HG03439 (cell line): Measurements from ENCODE around the gene SEMA3F.

ENCODE experiments used
- ATAC-seq: cut with Tn5 transposase; IDR thresholded peaks from one replicate; pipeline ENCODE4 v1.9.1; 2021; ENCODE audit warnings: mild to moderate bottlenecking, moderate library complexity; ENCODE audit not compliant: unreplicated experiment

SEMA3F gene

GRCh38 chr3:50155491-50155878 is 361 bp downstream of the SEMA3F start:
- ATAC-seq, result no peak

- no peak for ATAC-seq
Measured at GRCh38 chr3:50155891-50156290, 767 bp downstream of the SEMA3F start.

GRCh38 chr3:50156549-50157493 is 1.7 kb downstream of the SEMA3F start:
- no peak for ATAC-seq

GRCh38 chr3:50157827-50158529 is 2.9 kb downstream of the SEMA3F start:
- no peak for ATAC-seq

GRCh38 chr3:50158530-50159146 is 3.5 kb downstream of the SEMA3F start:
- no peak for ATAC-seq

GRCh38 chr3:50160561-50160983 is 5.4 kb downstream of the SEMA3F start:
- ATAC-seq, result no peak

GRCh38 chr3:50161320-50161719 is 6.2 kb downstream of the SEMA3F start:
- ATAC-seq, result no peak

GRCh38 chr3:50162034-50162883 is 7.1 kb downstream of the SEMA3F start:
- ATAC-seq, result no peak

GRCh38 chr3:50163572-50164455 is 8.7 kb downstream of the SEMA3F start:
- ATAC-seq, result no peak

GRCh38 chr3:50164481-50164880 is 9.4 kb downstream of the SEMA3F start:
- no peak for ATAC-seq

- no peak for ATAC-seq
Measured at GRCh38 chr3:50164984-50165909, 10.1 kb downstream of the SEMA3F start.

- no peak for ATAC-seq
Measured at GRCh38 chr3:50165910-50166538, 10.9 kb downstream of the SEMA3F start.

- no peak for ATAC-seq
Measured at GRCh38 chr3:50166620-50167019, 11.5 kb downstream of the SEMA3F start.

GRCh38 chr3:50167069-50167840 is 12.1 kb downstream of the SEMA3F start:
- ATAC-seq, result no peak

- ATAC-seq, result no peak
Measured at GRCh38 chr3:50167841-50168209, 12.7 kb downstream of the SEMA3F start.

- no peak for ATAC-seq
Measured at GRCh38 chr3:50168388-50168787, 13.3 kb downstream of the SEMA3F start.

GRCh38 chr3:50168791-50169190 is 13.7 kb downstream of the SEMA3F start:
- no peak for ATAC-seq
